OCI-LY7 (cell line): ENCODE results near the gene BNIPL. TPM values are rescaled to one million over a fixed set of nuclear protein-coding genes. Genes with fewer than 3 reads are reported as not detected.

ENCODE experiments used
- BruUV-seq: library from RNA; stranded (reverse); fragments of 400-500 nt; replicated peaks from 2 replicates; lab custom pipeline; 2021; lab: Mats Ljungman, UMichigan
- CTCF ChIA-PET: fragments of 300-600 bp; sonication (Branson Sonifier 250); formaldehyde crosslinking; loops from one replicate; lab custom pipeline; 2022; ENCODE audit warnings: antibody characterized with exemption; ENCODE audit not compliant: unreplicated experiment; lab: Charles Lee
- POLR2A ChIA-PET: fragments of 300-600 bp; sonication (Branson Sonifier 250); formaldehyde crosslinking; loops from one replicate; lab custom pipeline; 2022; ENCODE audit warnings: antibody characterized with exemption; lab: Charles Lee
- DNase-seq: peaks from one replicate; pipeline ENCODE4 v3.0.0-alpha.2; 2015; ENCODE audit warnings: low spot score
- H2AFZ ChIP-seq: fragments of 200-600 bp; sonication (generic), shearing (Covaris generic); 2 replicates; pipeline ENCODE4 v1.6.1; 2014; ENCODE audit warnings: mild to moderate bottlenecking, antibody characterized with exemption, low read length, moderate library complexity
- H3K27ac ChIP-seq: fragments of 200-600 bp; sonication (generic); 2 replicates; pipeline ENCODE4 v1.5.1; 2014; ENCODE audit warnings: mixed run types, low read depth, mild to moderate bottlenecking, moderate library complexity, low read length, inconsistent platforms; ENCODE audit not compliant: poor library complexity, severe bottlenecking
- H3K36me3 ChIP-seq: fragments of 200-600 bp; sonication (generic); 2 replicates; pipeline ENCODE4 v1.6.1; 2014; ENCODE audit warnings: mild to moderate bottlenecking, antibody characterized with exemption, low read length, moderate library complexity, mixed read lengths; ENCODE audit not compliant: insufficient read depth
- H3K4me1 ChIP-seq: fragments of 200-600 bp; sonication (generic); 2 replicates; pipeline ENCODE4 v1.5.1; 2014; ENCODE audit warnings: mild to moderate bottlenecking, low read length; ENCODE audit not compliant: insufficient read depth, poor library complexity, severe bottlenecking
- H3K4me2 ChIP-seq: fragments of 200-600 bp; sonication (generic); 2 replicates; pipeline ENCODE4 v1.6.1; 2014; ENCODE audit warnings: mild to moderate bottlenecking, low read length
- H3K4me3 ChIP-seq: fragments of 200-600 bp; sonication (generic); 2 replicates; pipeline ENCODE4 v1.5.1; 2014; ENCODE audit warnings: mild to moderate bottlenecking, low read depth, low read length; ENCODE audit not compliant: poor library complexity, severe bottlenecking
- H3K79me2 ChIP-seq: fragments of 200-600 bp; sonication (generic); 2 replicates; pipeline ENCODE4 v1.6.1; 2016; ENCODE audit warnings: low read depth, mild to moderate bottlenecking, low read length, moderate library complexity, mixed read lengths; ENCODE audit not compliant: insufficient read depth
- H3K9me2 ChIP-seq: fragments of 200-600 bp; sonication (generic); 2 replicates; pipeline ENCODE4 v1.6.1; 2016; ENCODE audit warnings: mild to moderate bottlenecking, low read length, mixed read lengths; ENCODE audit not compliant: insufficient read depth
- H3K9me3 ChIP-seq: fragments of 200-600 bp; sonication (generic); 2 replicates; pipeline ENCODE4 v1.6.1; 2014; ENCODE audit warnings: mild to moderate bottlenecking, mixed run types, low read length, mixed read lengths
- H4K20me1 ChIP-seq: fragments of 200-600 bp; sonication (generic); 2 replicates; pipeline ENCODE4 v1.6.1; 2014; ENCODE audit warnings: mild to moderate bottlenecking, antibody characterized with exemption, low read length, moderate library complexity, mixed read lengths; ENCODE audit not compliant: insufficient read depth
- CTCF ChIP-seq: fragments of 200-600 bp; sonication (generic); conservative IDR thresholded peaks from 2 replicates; pipeline ENCODE4 v1.5.1; 2014; ENCODE audit warnings: mild to moderate bottlenecking, antibody characterized with exemption, low read length, moderate library complexity, mixed read lengths
- EZH2phosphoT487 ChIP-seq: fragments of 200-600 bp; sonication (generic); IDR thresholded peaks from 2 replicates; pipeline ENCODE4 v1.6.1; 2018; ENCODE audit warnings: low read depth, borderline replicate concordance, mild to moderate bottlenecking, mixed run types, antibody characterized with exemption, low read length, moderate library complexity, mixed read lengths
- intact Hi-C: fragments of 100-400 bp; cut with micrococcal nuclease; formaldehyde crosslinking; loops from one replicate; pipeline ENCODE4 v1.10.0; 2022; ENCODE audit not compliant: unreplicated experiment
- total RNA-seq, 2 experiments: library from RNA; depleted of rRNA in 1 of 2; stranded (reverse); fragments of >200 nt in 1 of 2; shearing (Covaris generic) in 1 of 2; gene quantifications; 2 replicates each; pipeline ENCODE4 v1.2.3, GENCODE V29; 2014 to 2022

Gene BNIPL
- total RNA-seq, 2 experiments from 2014 or later: 0.74 to 1.6 TPM

- peaks cover 17% of the 10 kb centered on the region; the same call in 1 of the 2 replicates for H3K79me2 ChIP-seq
- BruUV-seq: no TSS peak
- POLR2A ChIA-PET: no interaction called here
- H4K20me1 ChIP-seq: no peaks in the 10 kb centered on the region
- intact Hi-C loops: loop anchor here (5.0 kb wide), 1 partner anchor 49 kb away; the partner anchor contains the start of gene CDC42SE1
- no peaks in the 10 kb centered on the region for H3K9me3 ChIP-seq
- H3K9me2 ChIP-seq: no peaks in the 10 kb centered on the region
- no peak for TF ChIP-seq CTCF
- TF ChIP-seq EZH2phosphoT487: no peak
- peak overlapping the region; percentile 83 for H3K4me3 ChIP-seq
- CTCF ChIA-PET: no interaction called here
- H3K4me2 ChIP-seq: peak overlapping the region; percentile 90
- DNase-seq: no peak
- peak overlapping the region; percentile 47 for H3K27ac ChIP-seq
- H3K4me1 ChIP-seq: peaks cover 58% of the 10 kb centered on the region
- peak overlapping the region; percentile 85 for H2AFZ ChIP-seq
- no peaks in the 10 kb centered on the region for H3K36me3 ChIP-seq
These were observed 28.5 kb upstream of the BNIPL start for GRCh38 chr1:151007853-151008243.

GRCh38 chr1:151008244-151009205 is 27.9 kb upstream of the BNIPL start, which contains the start of gene PRUNE1:
PRUNE1 (plus strand) TSS chr1:151008449; CDS start chr1:151008633, 184 bp downstream.
- Histone ChIP-seq H3K4me3 (peak within 1 kb of the TSS; percentile 83), H3K9me2 (no peaks in the 10 kb centered on the region), H4K20me1 (no peaks in the 10 kb centered on the region), H3K36me3 (no peaks in the 10 kb centered on the region), H3K9me3 (no peaks in the 10 kb centered on the region), H3K27ac (peak within 1 kb of the TSS; percentile 47), H3K4me1 (peaks cover 52% of the 10 kb centered on the region), H3K4me2 (peak within 1 kb of the TSS; percentile 90), H2AFZ (peak within 1 kb of the TSS; percentile 85), H3K79me2 (peaks cover 17% of the 10 kb centered on the region; the same call in 1 of the 2 replicates)
- intact Hi-C loops: loop anchor here (5.0 kb wide), 1 partner anchor 49 kb away; the partner anchor contains the start of gene CDC42SE1
- ChIA-PET POLR2A (no interaction called here), CTCF (no interaction called here)
- TF ChIP-seq CTCF (no peak), EZH2phosphoT487 (no peak)
- peak; percentile 97 for DNase-seq
- BruUV-seq: no TSS peak
